GM19395 (cell line): ENCODE data around the gene GNAT3.

ENCODE experiments used
- ATAC-seq: cut with Tn5 transposase; IDR thresholded peaks from one replicate; pipeline ENCODE4 v1.9.1; 2021; ENCODE audit warnings: mild to moderate bottlenecking, moderate library complexity; ENCODE audit not compliant: unreplicated experiment

Gene GNAT3

DNA sequence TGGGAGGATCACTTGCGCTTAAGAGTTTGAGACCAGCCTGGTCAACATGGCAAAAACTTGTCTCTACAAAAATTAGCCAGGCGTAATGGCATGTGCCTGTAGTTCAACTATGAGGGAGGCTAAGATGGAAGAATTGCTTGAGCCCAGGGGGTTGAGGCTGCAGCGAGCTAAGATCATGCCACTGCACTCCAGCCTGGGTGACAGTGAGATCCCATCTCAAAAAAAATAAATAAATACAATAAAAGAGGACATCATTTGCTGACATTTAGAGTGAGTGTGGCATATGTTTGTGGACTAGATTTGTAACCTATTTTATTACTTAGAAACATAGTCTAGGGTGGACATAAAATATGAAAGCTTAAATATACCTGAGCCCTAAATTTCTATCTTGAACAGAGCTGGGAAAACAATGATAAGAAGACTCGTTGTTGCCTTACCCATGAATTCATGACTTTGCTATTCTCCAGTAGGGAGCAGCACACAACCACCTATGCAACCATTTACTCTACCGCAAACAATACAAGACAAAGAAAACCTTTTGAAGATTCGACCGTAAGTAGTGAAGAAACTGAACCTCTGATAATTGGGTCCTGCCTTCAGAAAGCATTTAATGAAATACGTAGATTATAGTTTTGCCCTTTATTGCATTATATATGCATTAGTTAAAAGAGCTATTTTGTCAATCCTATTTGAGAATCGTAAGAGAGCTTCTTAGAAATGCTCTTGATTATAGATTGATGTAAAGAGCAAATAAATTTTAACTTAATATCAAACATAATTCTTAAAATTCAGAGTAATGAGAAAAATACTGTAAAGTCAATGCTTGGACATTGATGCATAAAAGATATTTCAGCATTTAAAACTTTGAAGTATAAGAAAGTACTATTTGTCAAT, 83.5 kb downstream of the GNAT3 start:
- no peak for ATAC-seq

DNA sequence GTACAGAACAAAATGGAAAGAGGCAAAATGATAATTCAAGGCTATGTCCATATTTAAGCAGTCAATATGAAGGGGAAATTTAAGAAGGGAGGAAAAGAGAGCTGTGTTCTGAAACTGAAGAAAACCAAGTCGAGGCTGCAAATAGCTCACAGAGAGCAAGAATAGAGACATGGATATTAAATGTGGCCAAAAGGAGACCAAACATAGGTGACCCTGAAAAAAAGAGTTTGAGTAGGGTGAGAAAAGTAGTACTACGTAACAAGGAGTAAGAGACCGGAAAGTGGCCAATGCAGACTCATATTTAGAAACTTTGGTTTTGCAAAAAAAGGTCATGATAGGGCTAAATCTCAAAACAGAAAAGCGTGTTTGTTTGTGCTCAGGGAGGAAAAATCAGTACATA, 84.6 kb downstream of the GNAT3 start:
- ATAC-seq: no peak

DNA sequence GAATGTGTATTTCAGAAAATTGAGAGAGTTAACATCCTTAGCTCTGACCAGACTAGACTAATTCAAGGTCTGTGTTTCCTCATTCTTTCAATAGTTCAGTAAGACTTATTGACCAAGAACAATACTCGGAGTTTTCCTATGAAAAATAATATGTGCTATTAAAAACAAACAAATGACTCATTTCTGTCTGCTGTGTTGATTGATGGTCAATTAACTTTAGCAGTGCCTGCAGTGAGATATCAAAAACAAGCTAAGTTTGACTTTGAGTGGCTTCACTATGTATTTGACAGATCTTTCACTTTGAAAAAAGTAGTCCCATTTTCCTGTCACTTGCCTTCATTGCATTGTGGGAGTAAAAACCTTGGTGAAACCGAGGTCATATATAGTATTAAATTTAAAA, 91.0 kb downstream of the GNAT3 start:
- no peak for ATAC-seq

DNA sequence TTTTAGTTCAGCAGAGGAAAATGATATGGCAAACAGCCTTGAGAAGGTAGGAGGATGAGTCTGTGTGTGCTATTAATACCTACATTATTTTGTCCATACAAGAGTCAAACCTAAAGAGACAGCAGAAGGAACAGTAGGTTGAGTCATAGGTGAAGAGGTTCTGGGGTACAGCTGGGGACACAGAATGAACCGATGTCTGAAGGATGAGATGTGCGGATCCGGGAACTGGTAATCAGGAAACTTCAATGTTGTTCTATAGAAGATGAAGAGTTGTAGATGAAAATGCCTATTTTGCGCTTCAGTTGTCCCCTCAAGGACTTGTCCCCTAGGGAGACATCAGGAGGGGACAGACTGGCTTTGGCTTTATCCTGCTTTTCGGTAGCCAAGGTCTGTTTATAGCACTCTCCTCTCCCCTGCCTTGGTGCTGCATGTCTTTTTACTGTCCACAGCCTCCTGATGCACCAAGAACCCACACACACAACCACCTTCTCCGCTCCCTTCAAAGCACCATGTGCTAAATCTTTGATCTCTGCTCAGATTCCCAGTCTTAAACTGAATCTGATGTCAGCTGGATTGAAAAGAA, 94.6 kb downstream of the GNAT3 start:
- ATAC-seq: no peak

DNA sequence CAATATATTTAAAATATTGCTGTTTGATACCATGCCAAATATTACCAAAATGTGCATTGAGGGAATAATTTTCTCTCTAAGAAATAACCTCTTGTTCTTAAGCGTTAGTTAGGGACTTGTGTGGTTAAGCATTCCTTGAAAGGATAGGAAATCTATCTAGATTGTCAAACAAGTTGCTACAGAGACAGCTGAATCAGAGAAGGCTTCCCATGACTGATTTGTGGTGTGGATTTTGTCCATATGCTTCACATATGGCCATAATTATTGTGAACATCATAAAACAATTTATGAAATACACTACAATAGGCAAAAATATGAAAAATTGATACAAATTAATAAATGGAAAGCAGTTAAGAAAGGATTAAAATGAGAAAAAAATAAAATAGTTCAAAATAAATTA, 96.3 kb downstream of the GNAT3 start:
- no peak for ATAC-seq

DNA sequence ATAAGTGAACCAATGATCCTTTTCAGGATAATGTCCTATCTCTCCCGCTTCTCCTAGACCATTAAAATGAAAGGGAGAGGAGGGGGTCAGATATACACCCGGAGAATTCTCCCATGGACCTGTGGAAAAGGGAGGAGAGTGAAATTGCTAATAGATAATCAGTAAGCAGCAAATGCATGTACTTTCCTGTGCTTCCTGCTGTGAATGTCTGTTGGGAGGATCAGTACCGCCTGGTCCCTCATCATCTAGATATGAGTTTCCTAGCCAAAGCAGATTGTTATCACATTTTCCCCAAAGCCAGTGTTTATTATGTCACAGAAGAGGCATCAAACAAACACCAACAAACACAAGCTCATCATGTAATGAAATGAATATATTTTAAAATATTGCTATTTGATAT, 96.8 kb downstream of the GNAT3 start:
- no peak for ATAC-seq

DNA sequence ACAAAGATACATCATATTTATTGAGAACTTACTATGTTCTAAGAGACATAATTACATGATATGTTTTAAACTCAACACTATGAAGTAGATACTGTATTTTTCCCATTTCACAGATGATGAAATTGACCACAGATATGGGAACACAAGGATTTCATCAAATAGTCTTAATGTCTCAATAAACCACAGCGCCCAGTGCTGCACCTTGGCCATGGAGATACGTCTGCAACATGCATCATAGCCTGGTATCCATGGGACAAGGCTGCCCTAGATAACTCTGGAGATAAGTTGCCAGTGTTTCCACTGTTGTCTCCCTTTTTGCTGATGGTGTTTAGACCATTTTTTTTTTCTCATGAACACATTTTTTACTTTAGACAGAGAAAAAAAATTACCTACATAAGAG, 97.5 kb downstream of the GNAT3 start:
- ATAC-seq: no peak

DNA sequence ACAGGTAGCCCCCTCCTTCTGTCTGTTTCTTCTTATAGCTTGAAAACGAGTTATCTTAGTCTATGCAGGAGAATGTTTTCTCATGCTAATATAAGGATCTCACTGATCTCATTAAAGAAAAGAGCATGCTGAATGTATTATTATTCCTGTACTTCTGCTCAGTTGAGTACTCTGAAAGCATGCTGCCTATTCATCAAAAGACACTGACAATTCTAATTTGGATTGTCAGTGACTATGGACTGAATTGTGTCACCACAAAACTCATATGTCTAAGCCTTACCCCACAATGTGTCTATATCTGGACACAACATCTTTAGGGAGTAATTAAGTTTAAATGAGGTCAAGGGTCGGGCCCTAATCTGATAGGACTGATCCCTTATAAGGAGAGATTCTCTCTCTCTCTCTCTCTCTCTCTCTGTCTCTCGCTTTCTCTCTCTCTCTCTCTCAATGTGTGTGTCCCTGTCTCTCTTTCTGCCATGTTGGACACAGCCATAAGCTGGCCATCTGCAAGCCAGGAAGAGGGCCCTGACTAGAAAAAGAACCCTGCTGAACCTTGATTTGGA, 98.4 kb downstream of the GNAT3 start:
- no peak for ATAC-seq

DNA sequence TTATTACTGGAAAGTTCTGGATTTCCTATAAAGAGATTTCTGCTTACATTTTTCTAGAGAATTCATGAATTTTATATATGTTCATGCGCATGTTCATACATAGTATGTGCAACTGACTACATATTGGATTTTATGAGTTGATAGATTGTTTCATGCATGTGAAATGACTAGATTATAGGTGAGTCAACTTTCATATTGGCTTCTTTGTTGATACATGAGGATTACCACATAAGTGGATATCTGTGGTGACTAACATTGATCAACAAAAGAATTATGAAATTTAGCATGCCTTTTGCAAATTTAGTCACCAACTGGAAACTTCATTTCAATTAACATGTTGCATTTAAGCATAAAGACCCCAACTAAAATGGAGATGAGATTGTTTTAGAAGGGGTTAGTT, 99.0 kb downstream of the GNAT3 start:
- no peak for ATAC-seq

DNA sequence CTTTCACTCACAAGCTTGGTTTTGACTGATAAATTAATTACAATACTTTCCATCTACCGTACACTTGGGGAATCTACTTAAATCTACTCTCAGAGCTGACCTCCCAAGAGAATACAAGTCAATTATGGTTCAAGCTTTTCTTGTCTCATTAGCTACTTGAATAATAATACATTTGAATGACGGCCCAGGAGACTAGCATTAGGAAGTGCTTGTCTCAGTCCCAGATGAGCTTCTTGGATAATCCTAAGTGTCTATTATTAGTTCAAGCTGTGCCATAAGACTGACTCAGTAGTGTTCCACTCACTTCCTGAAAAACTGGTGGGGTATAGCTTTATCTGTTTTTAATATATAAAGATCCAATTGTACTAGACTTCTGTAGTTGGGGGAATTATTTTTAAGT, 100.2 kb downstream of the GNAT3 start:
- ATAC-seq: no peak

DNA sequence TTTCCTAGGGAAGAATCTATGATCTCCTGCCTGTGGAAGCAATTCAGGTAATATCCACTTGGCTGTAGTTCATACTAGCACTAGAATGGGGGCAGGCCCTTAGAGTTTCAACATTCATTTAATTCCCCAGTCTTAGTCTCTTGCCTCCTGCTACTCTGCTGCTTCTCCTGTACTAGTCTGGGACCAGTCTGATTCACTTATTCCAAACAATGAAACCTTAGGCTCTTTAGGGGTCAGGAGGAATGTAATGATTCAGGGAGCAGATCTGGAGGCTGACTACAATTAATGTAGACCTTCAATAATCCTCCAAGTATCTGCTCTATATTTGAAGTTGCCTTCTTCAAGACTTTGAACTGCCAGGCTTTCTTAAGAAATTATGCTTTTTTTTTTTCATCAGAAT, 101.8 kb downstream of the GNAT3 start:
- no peak for ATAC-seq
